ENCODE data around the gene CHCHD3.

CHCHD3 gene

GRCh38 chr7:132857031-132857430 lies 224.9 kb downstream of the CHCHD3 start:
- no peak for DNase-seq

GRCh38 chr7:132856416-132856815 lies 225.5 kb downstream of the CHCHD3 start:
- DNase-seq: no peak

- no peak for DNase-seq
These were observed 226.0 kb downstream of the CHCHD3 start for GRCh38 chr7:132855901-132856300.

GRCh38 chr7:132854238-132854637 lies 227.7 kb downstream of the CHCHD3 start:
- no peak for DNase-seq

- no peak for DNase-seq
These were observed 234.5 kb downstream of the CHCHD3 start for GRCh38 chr7:132847376-132847775.

- DNase-seq: no peak
These were observed 235.8 kb downstream of the CHCHD3 start for GRCh38 chr7:132846086-132846485.

- DNase-seq: no peak
These were observed 239.4 kb downstream of the CHCHD3 start for GRCh38 chr7:132842478-132842877.

- no peak for DNase-seq
These were observed 241.7 kb downstream of the CHCHD3 start for GRCh38 chr7:132840199-132840598.

- no peak for DNase-seq
These were observed 243.6 kb downstream of the CHCHD3 start for GRCh38 chr7:132838313-132838712.

GRCh38 chr7:132837529-132837928 lies 244.4 kb downstream of the CHCHD3 start:
- DNase-seq: no peak

- no peak for DNase-seq
These were observed 245.1 kb downstream of the CHCHD3 start for GRCh38 chr7:132836746-132837145.

- DNase-seq: no peak
These were observed 250.9 kb downstream of the CHCHD3 start for GRCh38 chr7:132830941-132831340.

GRCh38 chr7:132828502-132828901 lies 253.4 kb downstream of the CHCHD3 start:
- DNase-seq: no peak

- no peak for DNase-seq
These were observed 255.7 kb downstream of the CHCHD3 start for GRCh38 chr7:132825932-132826835.

- no peak for DNase-seq
These were observed 256.7 kb downstream of the CHCHD3 start for GRCh38 chr7:132825222-132825621.

- no peak for DNase-seq
These were observed 262.2 kb downstream of the CHCHD3 start for GRCh38 chr7:132819648-132820047.

GRCh38 chr7:132817949-132818348 lies 263.9 kb downstream of the CHCHD3 start:
- DNase-seq: no peak

- no peak for DNase-seq
These were observed 266.1 kb downstream of the CHCHD3 start for GRCh38 chr7:132815696-132816311.

- DNase-seq: no peak
These were observed 266.8 kb downstream of the CHCHD3 start for GRCh38 chr7:132815130-132815529.

GRCh38 chr7:132810561-132810960 lies 271.3 kb downstream of the CHCHD3 start:
- DNase-seq: no peak

- DNase-seq: no peak
These were observed 275.1 kb downstream of the CHCHD3 start for GRCh38 chr7:132806834-132807233.

GRCh38 chr7:132805766-132806165 lies 276.1 kb downstream of the CHCHD3 start:
- no peak for DNase-seq

GRCh38 chr7:132804849-132805485 lies 276.9 kb downstream of the CHCHD3 start:
- DNase-seq: no peak

- DNase-seq: no peak
These were observed 281.4 kb downstream of the CHCHD3 start for GRCh38 chr7:132800522-132800921.
